AG04449 (cell line): ENCODE results near the gene SMAD3.
A peak's percentile ranks its signal among the peaks of the same experiment; 100 is the strongest.

Source experiments
- CTCF ChIA-PET: fragments of 350-600 bp; formaldehyde crosslinking; extraction: SDS; loops from one replicate; lab custom pipeline; 2021; ENCODE audit warnings: antibody characterized with exemption; lab: Yijun Ruan, JAX
- POLR2A ChIA-PET: fragments of 400-600, 350-600 bp; formaldehyde crosslinking; extraction: SDS; loops from one replicate; lab custom pipeline; 2020; ENCODE audit warnings: antibody characterized with exemption, inconsistent platforms; lab: Yijun Ruan, JAX
- DNase-seq: peaks from one replicate; pipeline ENCODE4 v3.0.0-alpha.2; 2010; ENCODE audit warnings: low read depth, low spot score
- H3K4me3 ChIP-seq: 2 replicates; pipeline ENCODE4 v1.5.1; 2011; ENCODE audit warnings: low read depth, mild to moderate bottlenecking, control low read depth, low read length
- CTCF ChIP-seq: IDR thresholded peaks from one replicate; pipeline ENCODE4 v1.5.1; 2011; ENCODE audit warnings: mild to moderate bottlenecking, moderate library complexity, low read length, control low read depth, inconsistent platforms; ENCODE audit not compliant: insufficient read depth; ENCODE audit errors: missing control alignments

Gene SMAD3

DNA sequence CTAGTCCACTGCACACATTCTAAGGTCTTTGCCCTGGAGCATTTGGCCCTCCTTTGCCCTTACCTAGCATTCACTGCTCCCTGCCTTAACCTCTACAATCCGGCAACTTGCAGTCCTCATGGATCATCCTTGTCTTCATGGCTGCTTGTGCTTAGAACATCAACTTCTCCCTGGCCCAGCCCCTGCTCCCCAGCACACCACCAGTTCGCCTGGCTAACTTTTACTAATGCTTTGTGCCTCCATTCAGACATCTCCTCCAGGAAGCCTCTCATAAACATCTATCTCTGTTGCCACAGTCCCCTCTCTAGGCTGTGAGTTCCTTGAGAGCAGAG, 131.9 kb downstream of the SMAD3 start:
- ChIA-PET CTCF (no interaction called here), POLR2A (no interaction called here)
- DNase-seq, result no peak
- TF ChIP-seq CTCF, result no peak
- H3K4me3 ChIP-seq, result no peak overlapping the region

DNA sequence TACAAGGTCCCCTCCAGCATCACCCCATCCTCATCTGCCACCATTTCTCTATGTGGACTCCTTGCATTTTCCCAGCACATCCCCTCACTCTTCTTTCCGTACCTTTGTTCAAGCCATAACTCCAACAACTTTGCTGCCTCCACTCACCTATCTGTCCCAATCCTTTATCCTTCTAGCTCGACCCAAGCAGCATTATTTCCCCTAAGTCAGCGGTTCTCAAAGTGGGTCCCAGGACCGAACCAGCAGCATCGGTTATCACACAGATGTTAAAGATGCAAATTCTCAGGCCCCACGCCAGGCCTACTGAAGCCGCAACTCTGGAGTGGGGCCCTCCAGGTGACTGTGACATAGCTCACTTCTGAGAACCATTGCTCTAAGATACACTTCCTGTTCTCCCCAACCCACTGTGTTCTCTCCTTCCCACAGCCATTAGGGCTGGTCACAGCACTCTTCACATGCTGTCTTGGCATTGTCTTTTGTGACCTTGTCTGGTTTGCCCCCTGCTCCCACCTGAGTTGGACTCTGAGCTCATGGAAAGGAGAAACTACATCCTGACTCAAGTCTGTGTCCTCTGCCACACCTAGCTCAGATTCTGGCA, 132.9 kb downstream of the SMAD3 start:
- POLR2A ChIA-PET, result interaction anchor here (0.6 kb wide), 1 partner anchor 155 kb away, joined by 3 read pairs; no protein-coding TSS in a partner anchor

GRCh38 chr15:67199391-67199790, 134.0 kb downstream of the SMAD3 start:
- TF ChIP-seq CTCF, result no peak
- POLR2A ChIA-PET, result interaction anchor here (0.7 to 1.2 kb wide), 3 partner anchors 93 to 175 kb away, joined by 3 to 4 read pairs (median 3); partner anchors contain the start of gene SMAD3
- CTCF ChIA-PET, result interaction anchor here (1.2 to 1.9 kb wide), 3 partner anchors 9 to 253 kb away, joined by 4 to 9 read pairs (median 4); no protein-coding TSS in a partner anchor
- DNase-seq, result peak; percentile 73
- no peak overlapping the region for H3K4me3 ChIP-seq

More for the DNA sequence above, 132.9 kb downstream of the SMAD3 start:
- CTCF ChIA-PET, result interaction anchor here (0.9 to 1.2 kb wide), 2 partner anchors 106 to 252 kb away, joined by 4 read pairs; no protein-coding TSS in a partner anchor
- no peak for TF ChIP-seq CTCF
- DNase-seq, result no peak
- no peak overlapping the region for H3K4me3 ChIP-seq

DNA sequence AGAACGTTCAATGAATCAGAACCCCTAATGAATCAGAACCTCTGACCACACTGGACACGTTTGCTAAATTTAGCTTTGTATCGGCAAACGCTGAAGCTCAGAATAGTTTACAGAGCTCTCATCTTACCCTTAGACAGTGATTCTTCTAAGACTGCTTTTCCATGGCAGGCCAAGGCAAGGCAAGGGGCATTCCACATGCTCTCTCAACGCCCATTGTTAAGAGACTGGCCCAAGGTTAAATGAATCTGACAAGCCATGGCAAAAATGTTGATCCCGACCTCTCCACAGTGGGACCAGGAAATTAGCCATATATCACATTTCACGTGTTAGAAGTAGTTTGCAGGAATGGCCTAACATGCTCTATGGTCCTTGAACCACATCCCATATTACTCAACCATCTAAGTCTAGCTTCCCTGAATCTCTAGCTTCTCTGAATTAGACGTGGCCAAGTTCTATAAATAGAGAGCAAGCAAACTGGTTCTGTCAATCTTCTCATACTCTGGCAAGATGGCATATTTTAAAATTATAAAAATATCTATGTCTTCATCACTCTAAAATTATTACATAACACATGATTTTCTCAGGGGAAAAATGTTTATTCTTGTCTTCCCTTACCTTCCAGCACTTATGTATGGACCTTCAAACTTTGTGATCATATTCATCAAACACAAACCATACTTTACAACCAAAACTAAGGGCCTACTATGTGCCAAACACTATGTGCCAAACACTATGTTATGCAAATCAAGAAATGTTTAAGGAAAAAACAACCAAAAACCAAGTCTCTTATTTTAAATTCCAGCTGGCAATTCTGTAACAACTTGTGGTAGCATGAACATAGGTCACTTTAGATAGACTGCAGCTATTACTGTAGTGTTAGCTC, 134.7 kb downstream of the SMAD3 start:
- H3K4me3 ChIP-seq, result no peak overlapping the region
- DNase-seq, result no peak
- POLR2A ChIA-PET, result interaction anchor here (0.7 to 1.2 kb wide), 3 partner anchors 93 to 176 kb away, joined by 3 to 4 read pairs (median 3); partner anchors contain the start of gene SMAD3
- no peak for TF ChIP-seq CTCF
- CTCF ChIA-PET, result interaction anchor here (0.6 to 1.9 kb wide), 3 partner anchors 9 to 253 kb away, joined by 3 to 9 read pairs (median 4); no protein-coding TSS in a partner anchor

DNA sequence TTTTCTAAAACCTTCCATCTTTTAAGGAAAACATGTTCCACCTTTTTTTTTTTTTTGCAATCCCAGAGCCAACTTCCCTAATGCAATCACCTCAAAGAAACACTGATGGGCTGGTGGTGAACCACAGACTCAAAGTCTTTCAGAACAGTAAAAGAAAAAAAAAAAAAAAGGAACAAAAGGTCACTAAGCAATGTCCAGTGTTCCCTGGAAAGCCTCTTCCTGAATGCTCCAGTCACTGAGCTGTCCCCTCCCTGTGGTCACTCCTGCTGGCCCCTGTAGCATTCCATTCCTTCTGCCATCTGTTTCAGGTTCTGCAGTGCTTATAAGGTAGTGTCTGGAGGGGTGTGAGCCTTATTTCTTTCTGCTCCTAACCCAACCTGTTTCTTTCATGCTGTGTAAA, 135.7 kb downstream of the SMAD3 start:
- CTCF ChIA-PET, result interaction anchor here (0.6 to 1.9 kb wide), 3 partner anchors 8 to 254 kb away, joined by 3 to 9 read pairs (median 4); no protein-coding TSS in a partner anchor
- no peak for DNase-seq
- no peak for TF ChIP-seq CTCF
- POLR2A ChIA-PET, result no interaction called here
- H3K4me3 ChIP-seq, result no peak overlapping the region
